OCI-LY7 (cell line): Measurements from ENCODE around the gene GABARAP. TPM values are rescaled to one million over a fixed set of nuclear protein-coding genes. Genes with fewer than 3 reads are reported as not detected.

Source experiments
- BruUV-seq: library from RNA; stranded (reverse); fragments of 400-500 nt; replicated peaks from 2 replicates; lab custom pipeline; 2021; lab: Mats Ljungman, UMichigan
- CTCF ChIA-PET: fragments of 300-600 bp; sonication (Branson Sonifier 250); formaldehyde crosslinking; loops from one replicate; lab custom pipeline; 2022; ENCODE audit warnings: antibody characterized with exemption; ENCODE audit not compliant: unreplicated experiment; lab: Charles Lee
- POLR2A ChIA-PET: fragments of 300-600 bp; sonication (Branson Sonifier 250); formaldehyde crosslinking; loops from one replicate; lab custom pipeline; 2022; ENCODE audit warnings: antibody characterized with exemption; lab: Charles Lee
- DNase-seq: peaks from one replicate; pipeline ENCODE4 v3.0.0-alpha.2; 2015; ENCODE audit warnings: low spot score
- H2AFZ ChIP-seq: fragments of 200-600 bp; sonication (generic), shearing (Covaris generic); 2 replicates; pipeline ENCODE4 v1.6.1; 2014; ENCODE audit warnings: mild to moderate bottlenecking, antibody characterized with exemption, low read length, moderate library complexity
- H3K27ac ChIP-seq: fragments of 200-600 bp; sonication (generic); 2 replicates; pipeline ENCODE4 v1.5.1; 2014; ENCODE audit warnings: mixed run types, low read depth, mild to moderate bottlenecking, moderate library complexity, low read length, inconsistent platforms; ENCODE audit not compliant: poor library complexity, severe bottlenecking
- H3K36me3 ChIP-seq: fragments of 200-600 bp; sonication (generic); 2 replicates; pipeline ENCODE4 v1.6.1; 2014; ENCODE audit warnings: mild to moderate bottlenecking, antibody characterized with exemption, low read length, moderate library complexity, mixed read lengths; ENCODE audit not compliant: insufficient read depth
- H3K4me1 ChIP-seq: fragments of 200-600 bp; sonication (generic); 2 replicates; pipeline ENCODE4 v1.5.1; 2014; ENCODE audit warnings: mild to moderate bottlenecking, low read length; ENCODE audit not compliant: insufficient read depth, poor library complexity, severe bottlenecking
- H3K4me2 ChIP-seq: fragments of 200-600 bp; sonication (generic); 2 replicates; pipeline ENCODE4 v1.6.1; 2014; ENCODE audit warnings: mild to moderate bottlenecking, low read length
- H3K4me3 ChIP-seq: fragments of 200-600 bp; sonication (generic); 2 replicates; pipeline ENCODE4 v1.5.1; 2014; ENCODE audit warnings: mild to moderate bottlenecking, low read depth, low read length; ENCODE audit not compliant: poor library complexity, severe bottlenecking
- H3K79me2 ChIP-seq: fragments of 200-600 bp; sonication (generic); 2 replicates; pipeline ENCODE4 v1.6.1; 2016; ENCODE audit warnings: low read depth, mild to moderate bottlenecking, low read length, moderate library complexity, mixed read lengths; ENCODE audit not compliant: insufficient read depth
- H3K9me2 ChIP-seq: fragments of 200-600 bp; sonication (generic); 2 replicates; pipeline ENCODE4 v1.6.1; 2016; ENCODE audit warnings: mild to moderate bottlenecking, low read length, mixed read lengths; ENCODE audit not compliant: insufficient read depth
- H3K9me3 ChIP-seq: fragments of 200-600 bp; sonication (generic); 2 replicates; pipeline ENCODE4 v1.6.1; 2014; ENCODE audit warnings: mild to moderate bottlenecking, mixed run types, low read length, mixed read lengths
- H4K20me1 ChIP-seq: fragments of 200-600 bp; sonication (generic); 2 replicates; pipeline ENCODE4 v1.6.1; 2014; ENCODE audit warnings: mild to moderate bottlenecking, antibody characterized with exemption, low read length, moderate library complexity, mixed read lengths; ENCODE audit not compliant: insufficient read depth
- EZH2phosphoT487 ChIP-seq: fragments of 200-600 bp; sonication (generic); IDR thresholded peaks from 2 replicates; pipeline ENCODE4 v1.6.1; 2018; ENCODE audit warnings: low read depth, borderline replicate concordance, mild to moderate bottlenecking, mixed run types, antibody characterized with exemption, low read length, moderate library complexity, mixed read lengths
- intact Hi-C: fragments of 100-400 bp; cut with micrococcal nuclease; formaldehyde crosslinking; loops from one replicate; pipeline ENCODE4 v1.10.0; 2022; ENCODE audit not compliant: unreplicated experiment
- total RNA-seq, 2 experiments: library from RNA; depleted of rRNA in 1 of 2; stranded (reverse); fragments of >200 nt in 1 of 2; shearing (Covaris generic) in 1 of 2; gene quantifications; 2 replicates each; pipeline ENCODE4 v1.2.3, GENCODE V29; 2014 to 2022
- TF ChIP-seq, protein P1 (sequence below): fragments of 200-600 bp; sonication (generic); conservative IDR thresholded peaks from 2 replicates; pipeline ENCODE4 v1.5.1; 2014; ENCODE audit warnings: mild to moderate bottlenecking, antibody characterized with exemption, low read length, moderate library complexity, mixed read lengths

The GABARAP gene
- total RNA-seq, 2 experiments from 2014 or later = 128 to 199 TPM

DNA sequence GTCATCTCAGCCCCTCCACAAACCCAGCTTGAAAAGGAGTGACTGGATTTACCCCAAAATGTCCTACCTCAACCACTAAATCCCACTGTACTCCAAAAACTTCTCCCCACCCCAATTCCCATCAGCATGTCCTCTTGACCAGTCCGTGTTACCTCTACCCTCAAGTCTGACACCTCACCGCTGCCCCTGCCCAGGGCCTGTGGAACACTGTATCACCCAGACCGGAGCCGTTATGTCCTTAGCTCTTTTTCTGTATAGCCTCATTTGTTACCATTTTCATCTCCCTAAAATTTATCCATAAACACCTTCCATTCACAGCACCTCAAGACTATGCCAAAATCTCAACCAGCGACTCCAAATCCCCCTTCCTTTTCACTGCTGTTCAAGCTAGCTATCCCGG, 5.4 kb downstream of the GABARAP start:
- peaks cover 58% of the 10 kb centered on the region for H3K4me1 ChIP-seq
- peaks cover 52% of the 10 kb centered on the region for H3K36me3 ChIP-seq
- H4K20me1 ChIP-seq = peaks cover 17% of the 10 kb centered on the region
- peak overlapping the region; percentile 86 for H3K27ac ChIP-seq
- CTCF ChIA-PET = no interaction called here
- peaks cover 49% of the 10 kb centered on the region for H3K79me2 ChIP-seq
- intact Hi-C loops = loop anchor here (5.0 kb wide), 1 partner anchor 245 kb away; the partner anchor contains the start of genes POLR2A and SLC35G6
- no peak for DNase-seq
- no peak overlapping the region for H2AFZ ChIP-seq
- peak overlapping the region; percentile 100 for H3K4me3 ChIP-seq
- peak overlapping the region; percentile 82 for H3K4me2 ChIP-seq
- H3K9me2 ChIP-seq = no peaks in the 10 kb centered on the region
- no TSS peak for BruUV-seq
- H3K9me3 ChIP-seq = no peaks in the 10 kb centered on the region
- POLR2A ChIA-PET = no interaction called here
- no peak for TF ChIP-seq EZH2phosphoT487
- TF ChIP-seq, protein P1, sequence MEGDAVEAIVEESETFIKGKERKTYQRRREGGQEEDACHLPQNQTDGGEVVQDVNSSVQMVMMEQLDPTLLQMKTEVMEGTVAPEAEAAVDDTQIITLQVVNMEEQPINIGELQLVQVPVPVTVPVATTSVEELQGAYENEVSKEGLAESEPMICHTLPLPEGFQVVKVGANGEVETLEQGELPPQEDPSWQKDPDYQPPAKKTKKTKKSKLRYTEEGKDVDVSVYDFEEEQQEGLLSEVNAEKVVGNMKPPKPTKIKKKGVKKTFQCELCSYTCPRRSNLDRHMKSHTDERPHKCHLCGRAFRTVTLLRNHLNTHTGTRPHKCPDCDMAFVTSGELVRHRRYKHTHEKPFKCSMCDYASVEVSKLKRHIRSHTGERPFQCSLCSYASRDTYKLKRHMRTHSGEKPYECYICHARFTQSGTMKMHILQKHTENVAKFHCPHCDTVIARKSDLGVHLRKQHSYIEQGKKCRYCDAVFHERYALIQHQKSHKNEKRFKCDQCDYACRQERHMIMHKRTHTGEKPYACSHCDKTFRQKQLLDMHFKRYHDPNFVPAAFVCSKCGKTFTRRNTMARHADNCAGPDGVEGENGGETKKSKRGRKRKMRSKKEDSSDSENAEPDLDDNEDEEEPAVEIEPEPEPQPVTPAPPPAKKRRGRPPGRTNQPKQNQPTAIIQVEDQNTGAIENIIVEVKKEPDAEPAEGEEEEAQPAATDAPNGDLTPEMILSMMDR = no peak

DNA sequence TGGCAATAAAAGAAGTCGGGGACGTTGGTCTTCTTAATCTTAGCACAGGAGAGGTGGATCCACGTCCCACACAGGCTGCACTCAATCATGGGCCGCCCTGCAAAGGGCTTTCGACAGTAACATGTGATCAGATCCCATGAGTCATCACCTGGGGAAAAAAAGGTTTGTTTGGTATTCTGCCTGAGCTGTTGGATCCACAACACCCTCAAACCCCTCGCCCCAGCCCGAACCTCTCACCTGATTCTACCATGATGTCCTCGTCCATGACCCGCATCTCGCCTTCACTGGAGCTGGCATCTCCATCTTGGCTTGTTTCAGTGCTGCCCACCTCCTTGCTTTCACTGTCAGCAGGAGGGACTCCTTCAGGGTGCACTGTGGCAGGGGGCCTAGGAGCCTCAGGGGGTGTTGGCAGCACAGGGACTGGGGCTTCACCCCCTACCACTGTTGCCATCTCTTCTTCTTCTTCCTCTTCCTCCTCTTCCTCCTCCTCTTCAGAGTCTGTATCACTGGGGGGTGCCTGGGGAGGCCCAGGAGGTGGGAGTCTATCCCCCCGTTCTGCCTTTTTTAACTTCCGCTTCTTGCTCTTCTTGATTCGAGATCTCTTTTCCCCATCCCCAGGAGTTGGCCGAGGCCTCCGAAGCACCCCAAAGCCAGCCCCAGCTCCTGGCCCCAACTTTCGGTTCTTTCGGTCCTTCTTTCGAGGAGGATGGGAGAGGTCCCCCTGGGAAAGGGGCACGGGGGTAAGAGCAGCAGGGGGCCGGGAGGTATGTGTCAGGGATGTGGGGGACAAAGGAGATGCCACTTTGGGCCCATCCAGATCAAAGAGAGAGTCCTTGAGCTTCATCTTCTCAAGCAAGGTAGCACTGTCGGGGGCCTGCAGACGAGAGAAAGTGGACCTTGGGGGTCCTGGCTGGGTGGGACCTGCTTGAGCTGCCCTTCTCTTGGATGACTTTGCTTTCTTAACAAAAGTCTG, 6.3 kb downstream of the GABARAP start:
- POLR2A ChIA-PET = no interaction called here
- peak overlapping the region; percentile 98 for H3K4me2 ChIP-seq

More for the DNA sequence above, 6.3 kb downstream of the GABARAP start:
- Histone ChIP-seq H4K20me1 (peaks cover 19% of the 10 kb centered on the region), H3K36me3 (peaks cover 56% of the 10 kb centered on the region), H3K9me2 (no peaks in the 10 kb centered on the region), H3K4me1 (peaks cover 53% of the 10 kb centered on the region), H3K4me3 (peak overlapping the region; percentile 97), H3K9me3 (no peaks in the 10 kb centered on the region), H2AFZ (no peak overlapping the region), H3K79me2 (peaks cover 53% of the 10 kb centered on the region), H3K27ac (peak overlapping the region; percentile 65)
- no peak for DNase-seq
- CTCF ChIA-PET = no interaction called here
- intact Hi-C loops = loop anchor here (5.0 kb wide), 1 partner anchor 246 kb away; the partner anchor contains the start of genes POLR2A and SLC35G6
- BruUV-seq = TSS peak; percentile 45
- TF ChIP-seq, protein P1 = no peak
- TF ChIP-seq EZH2phosphoT487 = no peak
